ENCODE data around the gene CSTB. TPM values are rescaled to one million over a fixed set of nuclear protein-coding genes. Genes with fewer than 3 reads are reported as not detected.

Gene CSTB
- total RNA-seq, 1 experiment from 2014 or later = 40.7 TPM

DNA sequence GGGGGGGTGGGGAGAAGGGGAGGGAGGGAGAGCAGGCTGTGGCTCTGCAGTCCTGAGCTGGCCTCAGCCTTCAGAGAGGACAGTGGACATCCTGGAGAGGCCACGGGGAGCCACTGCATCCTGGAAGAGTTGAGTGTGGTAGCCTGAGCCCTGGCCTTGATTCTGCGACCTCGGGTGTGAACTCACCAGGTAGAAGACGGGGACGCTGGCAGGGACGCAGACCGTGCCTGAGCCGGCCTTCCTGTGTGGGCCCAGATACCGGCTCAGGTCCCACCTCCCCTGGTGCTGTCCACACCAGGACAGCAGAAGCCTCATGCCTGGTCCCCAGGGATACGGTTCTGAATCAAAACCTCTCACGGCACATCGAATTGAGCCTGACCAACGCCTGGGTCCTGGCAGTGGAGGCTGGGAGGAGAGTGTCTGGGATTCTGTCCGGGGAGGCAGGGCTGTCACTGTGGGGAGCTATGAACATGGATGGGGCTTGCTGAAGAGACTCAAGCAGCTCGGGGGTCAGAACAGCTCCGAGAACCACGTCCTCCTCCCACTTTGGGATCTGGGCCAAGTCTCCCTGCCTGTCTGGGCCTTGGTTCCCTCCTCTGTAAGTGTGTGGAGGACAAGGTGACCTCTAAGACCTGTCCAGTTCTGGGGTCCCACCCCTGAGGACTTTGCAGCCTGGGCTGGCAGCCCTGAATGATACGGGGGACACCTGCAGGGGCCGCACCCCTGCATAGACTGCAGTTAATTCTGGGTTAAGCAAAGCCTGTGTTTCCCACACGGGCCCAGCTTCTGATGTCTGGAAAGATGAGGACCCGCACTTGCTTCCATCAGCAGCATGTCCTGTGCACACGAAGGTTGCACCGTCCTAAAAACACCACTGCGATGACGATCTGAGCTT lies 43.6 kb upstream of the CSTB start:
- Histone ChIP-seq H2BK12ac (ENCODE audit: insufficient read length, low read depth, low read length) (no peak overlapping the region), H3K23ac (ENCODE audit: insufficient read length, low read depth, low read length) (no peak overlapping the region), H2AK5ac (ENCODE audit: insufficient read length, low read length) (no peak overlapping the region), H3K23me2 (ENCODE audit: insufficient read length, low read depth, low read length, poor library complexity, severe bottlenecking) (no peaks in the 10 kb centered on the region), H3K27me3 (ENCODE audit: insufficient read depth, low read length) (no peaks in the 10 kb centered on the region), H3K27ac (ENCODE audit: insufficient read length, low read depth, low read length) (no peak overlapping the region), H2BK120ac (ENCODE audit: low read depth, low read length, poor library complexity, severe bottlenecking) (no peak overlapping the region), H3K4me2 (ENCODE audit: insufficient read depth, insufficient read length, low read length) (no peak overlapping the region), H3K4me1 (ENCODE audit: insufficient read depth, low read length) (no peaks in the 10 kb centered on the region), H4K8ac (replicated peaks; ENCODE audit: insufficient read length, low read depth, low read length) (no peak overlapping the region), H3K18ac (ENCODE audit: insufficient read length, low read depth, low read length) (no peak overlapping the region), H2BK15ac (ENCODE audit: low read depth, low read length) (no peak overlapping the region), H3K14ac (ENCODE audit: insufficient read depth, low read length) (no peak overlapping the region), H2BK5ac (ENCODE audit: insufficient read length, low read length) (no peak overlapping the region), H3K4ac (ENCODE audit: low read depth, low read length) (no peak overlapping the region), H3K79me1 (ENCODE audit: insufficient read depth, low read depth, low read length, poor library complexity, severe bottlenecking) (no peaks in the 10 kb centered on the region), H2BK20ac (ENCODE audit: low read depth, low read length, poor library complexity, severe bottlenecking) (no peak overlapping the region), H3K79me2 (ENCODE audit: insufficient read depth, low read length) (no peaks in the 10 kb centered on the region), H4K5ac (ENCODE audit: insufficient read length, low read depth, low read length) (no peak overlapping the region), H3K9me3 (ENCODE audit: control insufficient read depth, low read depth, low read length) (no peaks in the 10 kb centered on the region), H2AFZ (ENCODE audit: low read length) (no peak overlapping the region), H4K20me1 (ENCODE audit: control insufficient read depth, insufficient read depth, insufficient read length) (no peaks in the 10 kb centered on the region), H3K9ac (ENCODE audit: extremely low read depth, insufficient read length, low read length) (no peak overlapping the region), H4K91ac (ENCODE audit: insufficient read length, low read depth, low read length) (no peak overlapping the region), H3T11ph (ENCODE audit: low read length) (no peak overlapping the region), H3K56ac (ENCODE audit: insufficient read length, low read depth, low read length) (no peak overlapping the region)
- H3K4me1 Mint-ChIP-seq = peaks cover 5 to 13% of the 10 kb centered on the region in 2 experiments
- TF ChIP-seq, protein P1, sequence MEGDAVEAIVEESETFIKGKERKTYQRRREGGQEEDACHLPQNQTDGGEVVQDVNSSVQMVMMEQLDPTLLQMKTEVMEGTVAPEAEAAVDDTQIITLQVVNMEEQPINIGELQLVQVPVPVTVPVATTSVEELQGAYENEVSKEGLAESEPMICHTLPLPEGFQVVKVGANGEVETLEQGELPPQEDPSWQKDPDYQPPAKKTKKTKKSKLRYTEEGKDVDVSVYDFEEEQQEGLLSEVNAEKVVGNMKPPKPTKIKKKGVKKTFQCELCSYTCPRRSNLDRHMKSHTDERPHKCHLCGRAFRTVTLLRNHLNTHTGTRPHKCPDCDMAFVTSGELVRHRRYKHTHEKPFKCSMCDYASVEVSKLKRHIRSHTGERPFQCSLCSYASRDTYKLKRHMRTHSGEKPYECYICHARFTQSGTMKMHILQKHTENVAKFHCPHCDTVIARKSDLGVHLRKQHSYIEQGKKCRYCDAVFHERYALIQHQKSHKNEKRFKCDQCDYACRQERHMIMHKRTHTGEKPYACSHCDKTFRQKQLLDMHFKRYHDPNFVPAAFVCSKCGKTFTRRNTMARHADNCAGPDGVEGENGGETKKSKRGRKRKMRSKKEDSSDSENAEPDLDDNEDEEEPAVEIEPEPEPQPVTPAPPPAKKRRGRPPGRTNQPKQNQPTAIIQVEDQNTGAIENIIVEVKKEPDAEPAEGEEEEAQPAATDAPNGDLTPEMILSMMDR (conservative IDR thresholded peaks at IDR 0.05) = no peak
- H3K27me3 Mint-ChIP-seq (ENCODE audit: low read depth) = peaks cover 3% of the 10 kb centered on the region
- H3K4me3 Mint-ChIP-seq = no peak overlapping the region
- peaks cover 8 to 21% (median 16%) of the 10 kb centered on the region in 3 experiments; a peak in 6 of 7 replicates for H3K36me3 Mint-ChIP-seq (ENCODE audit: insufficient read depth in 1 of 3, low read depth in 3 of 3)
- DNase-seq = no peak
- no peak overlapping the region for H3K27ac Mint-ChIP-seq
- H3K9me3 Mint-ChIP-seq = peaks cover 0 to 11% of the 10 kb centered on the region in 2 experiments; a peak in 4 of 5 replicates
- WGBS (ENCODE audit: extremely low coverage, insufficient read length, low lambda C conversion rate) = no CpG with 5 or more reads among the region's 25 CpGs
